GM18951 (cell line): ENCODE data around the gene SLC16A5.
"Not testable (repeated sequence)": the region's sequence is repeated elsewhere in the genome, so short reads cannot be mapped to it uniquely, and the experiment has no call there.

Experiments
- POLR2A ChIP-seq: IDR thresholded peaks from 4 replicates; pipeline ENCODE4 v1.6.1; 2011; ENCODE audit warnings: mild to moderate bottlenecking; ENCODE audit not compliant: insufficient read length, insufficient read depth; ENCODE audit errors: extremely low read depth
- in situ Hi-C: fragments of 300-500 bp; cut with MboI; formaldehyde crosslinking; loops from one replicate; pipeline ENCODE4 v1.12.0; 2022; ENCODE audit warnings: low sequenced_read_pairs, mixed read lengths, inconsistent platforms; ENCODE audit not compliant: unreplicated experiment

The SLC16A5 gene

DNA sequence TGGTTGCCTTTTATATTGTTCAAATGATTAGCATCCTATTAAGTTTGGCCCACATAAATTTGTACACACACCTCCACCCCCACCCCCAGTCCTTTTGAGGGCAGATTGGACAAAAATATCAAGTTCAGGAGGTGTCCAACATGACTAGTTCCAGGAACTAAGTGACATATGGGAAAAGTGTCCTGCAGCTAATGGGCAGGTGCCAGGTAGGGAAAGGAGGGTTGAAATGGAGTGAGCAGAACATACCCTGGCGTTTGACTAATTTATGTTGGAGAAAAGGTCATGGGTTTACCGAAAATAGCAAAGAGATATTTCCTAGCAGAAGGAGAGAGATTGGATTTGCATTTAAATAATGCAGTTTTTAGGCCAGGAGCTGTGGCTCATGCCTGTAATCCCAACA lies 35.8 kb upstream of the SLC16A5 start:
- no peak for TF ChIP-seq POLR2A
- in situ Hi-C loops = no loop called here

DNA sequence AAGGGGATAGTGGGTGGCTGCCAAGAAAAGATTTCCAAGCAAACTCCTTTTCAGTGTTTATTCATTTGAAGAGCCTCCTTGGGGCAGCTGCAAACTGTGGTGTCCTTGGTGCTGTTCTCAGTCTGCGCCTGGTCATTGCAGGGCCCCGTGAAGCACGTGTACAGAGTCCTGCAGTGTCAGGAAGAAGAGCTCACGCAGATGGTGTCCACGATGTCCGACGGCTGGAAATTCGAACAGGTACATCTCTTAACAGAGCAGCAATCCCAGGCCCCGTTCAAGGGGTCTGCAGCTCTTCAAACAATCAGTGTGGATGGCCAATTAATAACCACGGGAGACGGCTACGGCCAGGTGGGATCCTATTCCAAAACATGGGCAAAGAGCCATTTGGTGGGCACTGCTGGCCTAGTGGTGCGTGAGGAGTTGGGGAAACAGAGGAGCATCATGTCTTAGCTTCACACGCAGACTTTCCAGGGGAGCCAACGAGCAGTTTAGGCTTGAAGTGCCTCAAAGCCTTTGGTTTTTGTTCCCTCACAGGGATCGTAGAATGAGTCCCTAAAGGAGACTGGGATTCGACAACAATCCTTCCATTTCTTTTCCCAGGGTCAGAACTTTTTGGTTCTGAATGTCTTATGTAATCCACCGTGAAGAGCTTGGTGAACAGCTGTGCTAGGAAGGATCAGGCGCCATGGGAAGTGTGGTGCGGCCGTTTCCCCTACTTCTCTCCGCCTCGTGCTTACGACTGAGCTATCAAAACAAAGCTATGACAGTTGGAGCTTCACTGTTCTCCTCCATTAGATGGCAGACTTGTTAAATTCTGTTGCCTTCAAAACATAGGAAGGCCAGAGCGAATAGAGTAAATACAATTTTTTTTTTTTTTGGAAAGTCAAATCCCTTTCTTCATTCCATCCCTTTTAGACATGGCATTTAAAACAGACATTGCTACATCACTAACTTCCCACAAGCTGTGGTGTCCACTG lies 28.1 kb upstream of the SLC16A5 start:
- no peak for TF ChIP-seq POLR2A
- in situ Hi-C loops = no loop called here

DNA sequence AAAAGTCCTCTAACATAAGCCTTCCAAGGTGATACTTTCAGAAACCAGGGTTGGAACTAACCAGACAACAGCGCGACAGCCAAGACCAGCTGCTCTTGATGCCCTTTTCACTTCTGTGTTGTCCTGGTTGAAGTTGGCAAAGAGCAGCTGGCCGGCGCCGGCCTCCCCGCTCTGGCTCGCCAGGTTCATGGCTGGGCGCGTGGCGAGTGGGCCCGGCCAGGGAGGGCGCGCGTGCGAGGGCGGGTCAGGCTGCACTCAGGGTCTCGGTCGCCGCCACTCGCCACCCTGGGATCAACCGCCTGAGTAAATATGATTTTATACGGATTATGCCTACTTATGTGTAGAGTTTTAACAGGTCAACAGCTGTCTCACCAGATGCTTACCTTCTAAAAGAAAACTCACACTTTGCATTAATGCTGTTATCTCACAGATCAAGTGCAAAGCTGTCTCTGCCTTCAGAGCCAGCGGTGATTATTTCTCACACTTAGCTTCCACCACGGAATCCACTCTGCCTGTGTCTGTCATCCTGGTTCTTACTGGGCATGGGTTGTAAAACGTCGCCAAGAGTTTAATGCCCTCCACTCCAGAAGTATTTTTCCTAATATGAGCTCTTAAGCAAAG lies 27.2 kb upstream of the SLC16A5 start:
- no peak for TF ChIP-seq POLR2A
- in situ Hi-C loops = no loop called here

DNA sequence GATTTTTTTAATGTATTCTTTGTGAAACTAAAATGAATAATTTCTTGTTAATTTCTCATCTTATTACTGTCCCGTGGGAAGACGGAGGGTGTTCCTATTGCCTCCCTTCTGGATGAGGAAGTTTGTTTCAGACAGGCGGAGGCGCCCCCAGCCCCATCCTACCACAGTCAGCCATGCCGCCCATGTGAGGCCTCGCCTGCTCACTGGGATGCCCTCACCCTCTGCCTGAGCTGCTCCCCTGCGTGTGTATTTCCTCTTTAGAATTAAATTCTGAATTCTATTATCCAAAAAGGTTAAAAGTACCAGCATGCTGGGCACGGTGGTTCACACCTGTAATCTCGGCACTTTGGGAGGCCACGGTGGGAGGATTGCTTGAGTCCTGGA lies 26.7 kb upstream of the SLC16A5 start:
- in situ Hi-C loops = no loop called here
- TF ChIP-seq POLR2A = no peak

DNA sequence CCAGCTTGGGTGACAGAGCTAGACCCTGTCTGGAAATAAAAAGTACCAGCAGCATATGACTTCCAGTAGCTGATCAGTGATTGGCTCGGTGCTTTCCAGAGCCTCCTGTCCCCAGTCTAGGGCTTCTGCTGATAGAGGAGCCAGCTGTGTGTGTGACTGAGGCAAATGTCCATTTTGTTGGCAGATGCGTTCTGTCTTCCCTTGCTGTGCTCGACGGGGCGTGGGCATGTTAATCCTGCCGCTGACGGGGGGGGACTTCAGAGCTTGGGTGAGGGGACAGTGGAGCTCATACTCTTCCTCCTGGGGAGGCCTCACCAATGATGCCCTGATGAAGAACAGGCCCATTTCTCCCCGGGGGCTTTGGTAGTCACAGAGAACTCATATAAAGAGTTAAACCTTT lies 26.1 kb upstream of the SLC16A5 start:
- no peak for TF ChIP-seq POLR2A
- in situ Hi-C loops = no loop called here

DNA sequence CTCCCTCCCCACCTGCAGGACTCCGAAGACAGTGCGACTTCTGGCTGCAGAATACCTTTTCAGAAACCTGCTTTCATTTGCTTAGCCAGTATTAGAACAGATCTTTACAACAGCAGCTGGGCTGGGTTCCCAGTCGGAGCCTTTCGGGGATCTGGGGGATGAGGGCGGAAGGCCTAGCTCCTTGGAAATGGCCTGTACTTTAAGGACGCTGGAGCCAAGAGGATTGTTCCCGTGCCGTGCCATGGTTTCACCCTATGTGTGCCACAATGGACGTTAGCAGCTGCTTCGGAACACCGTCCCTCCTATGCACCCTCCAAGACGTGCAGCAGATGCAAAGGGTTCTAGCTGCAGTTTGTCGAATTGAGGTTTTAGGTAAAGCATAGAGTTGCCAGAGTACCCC lies 24.6 kb upstream of the SLC16A5 start:
- no peak for TF ChIP-seq POLR2A

DNA sequence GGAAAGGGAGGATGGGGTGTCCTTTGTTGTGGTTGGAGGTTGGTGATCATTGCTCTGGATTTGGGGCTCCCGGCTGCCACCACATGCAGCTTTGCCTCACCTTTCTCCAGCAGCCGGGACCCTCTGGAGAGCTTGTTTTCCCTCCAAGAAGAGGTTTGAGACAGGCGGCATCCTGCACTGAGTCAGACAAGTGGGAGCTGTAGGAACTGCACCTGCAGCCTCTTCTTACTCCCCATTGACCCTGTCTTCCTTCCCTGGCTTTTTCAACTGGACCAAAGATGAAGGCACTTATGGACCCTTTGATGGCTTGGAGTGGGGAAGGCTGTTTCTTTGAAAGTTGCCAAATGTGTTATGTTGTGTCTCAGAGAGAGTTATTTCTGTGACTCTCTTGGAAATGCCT lies 24.1 kb upstream of the SLC16A5 start:
- no peak for TF ChIP-seq POLR2A
- in situ Hi-C loops = no loop called here

More for the DNA sequence above, 24.6 kb upstream of the SLC16A5 start:
- in situ Hi-C loops = no loop called here

DNA sequence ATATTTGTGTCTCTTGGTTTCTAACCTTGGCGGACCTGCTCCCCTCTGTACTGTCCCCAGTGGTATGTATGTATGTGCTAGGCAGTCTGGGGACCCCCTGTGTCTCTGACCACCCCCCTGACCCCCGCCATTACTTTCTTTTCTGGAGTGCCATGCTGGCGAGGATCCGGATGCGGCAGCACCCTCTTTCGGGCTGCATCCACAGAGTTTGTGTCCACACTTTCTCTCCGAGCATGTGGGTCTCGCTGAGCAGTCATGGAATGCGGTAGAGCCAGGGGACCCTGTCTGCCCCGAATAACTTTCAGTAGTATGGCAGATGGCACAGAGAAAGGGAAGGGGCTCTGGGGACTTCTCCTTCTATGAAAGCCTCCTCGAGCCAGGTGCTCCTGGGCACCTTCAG lies 23.7 kb upstream of the SLC16A5 start:
- in situ Hi-C loops = no loop called here
- TF ChIP-seq POLR2A = no peak

DNA sequence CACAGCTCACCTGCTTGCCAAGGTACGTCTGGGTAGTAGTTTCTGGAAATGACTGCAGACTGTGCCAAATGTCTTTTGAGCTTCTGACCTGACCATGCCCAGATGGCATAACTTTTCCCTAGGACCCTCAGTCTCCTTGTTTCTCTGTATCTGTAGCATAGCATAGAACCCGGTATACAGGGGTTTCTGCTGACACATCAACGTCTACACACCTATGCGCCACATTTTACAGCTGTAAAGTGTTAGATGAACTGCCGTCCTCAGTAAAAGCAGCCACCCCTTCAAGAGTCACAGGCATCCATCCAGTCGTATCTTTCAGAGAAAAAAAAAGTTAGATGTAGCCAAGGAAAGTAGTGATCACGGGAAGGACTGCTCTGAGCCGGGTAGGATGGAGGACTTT lies 23.3 kb upstream of the SLC16A5 start:
- TF ChIP-seq POLR2A = no peak
- in situ Hi-C loops = no loop called here

DNA sequence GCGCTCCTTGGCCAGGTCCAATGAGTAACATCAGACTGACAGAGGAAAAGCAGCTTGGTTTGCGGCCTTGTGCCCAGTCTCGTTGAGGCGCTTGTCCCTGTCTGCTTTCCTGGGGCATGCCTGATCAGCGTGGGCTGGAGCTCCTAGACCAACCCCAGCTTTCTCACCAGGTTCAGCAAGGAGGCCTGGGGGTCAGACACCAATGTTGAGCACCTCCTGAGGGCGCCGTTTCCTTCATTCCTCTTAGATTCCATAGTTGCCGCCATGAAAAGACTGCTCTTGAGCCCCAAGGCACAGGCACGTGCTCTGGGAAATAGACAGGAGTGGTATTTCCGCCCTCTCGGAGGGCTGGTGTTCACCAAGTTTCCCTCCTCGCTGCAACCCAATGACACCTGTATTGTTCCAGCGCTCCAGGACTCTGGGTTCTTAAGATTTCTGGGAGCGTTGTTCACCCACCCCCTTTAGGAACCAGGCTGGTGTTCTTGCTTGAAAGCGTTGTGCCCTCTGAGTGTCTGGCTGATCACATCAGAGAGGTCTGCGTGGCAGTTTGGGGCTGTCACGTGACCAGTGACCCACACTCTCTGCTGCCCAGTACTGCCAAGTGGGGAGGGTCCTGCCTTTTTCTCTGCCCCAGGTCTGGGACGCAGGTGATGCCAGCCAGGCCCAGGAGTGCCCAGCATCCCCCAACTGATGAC lies 22.7 kb upstream of the SLC16A5 start:
- no peak for TF ChIP-seq POLR2A

DNA sequence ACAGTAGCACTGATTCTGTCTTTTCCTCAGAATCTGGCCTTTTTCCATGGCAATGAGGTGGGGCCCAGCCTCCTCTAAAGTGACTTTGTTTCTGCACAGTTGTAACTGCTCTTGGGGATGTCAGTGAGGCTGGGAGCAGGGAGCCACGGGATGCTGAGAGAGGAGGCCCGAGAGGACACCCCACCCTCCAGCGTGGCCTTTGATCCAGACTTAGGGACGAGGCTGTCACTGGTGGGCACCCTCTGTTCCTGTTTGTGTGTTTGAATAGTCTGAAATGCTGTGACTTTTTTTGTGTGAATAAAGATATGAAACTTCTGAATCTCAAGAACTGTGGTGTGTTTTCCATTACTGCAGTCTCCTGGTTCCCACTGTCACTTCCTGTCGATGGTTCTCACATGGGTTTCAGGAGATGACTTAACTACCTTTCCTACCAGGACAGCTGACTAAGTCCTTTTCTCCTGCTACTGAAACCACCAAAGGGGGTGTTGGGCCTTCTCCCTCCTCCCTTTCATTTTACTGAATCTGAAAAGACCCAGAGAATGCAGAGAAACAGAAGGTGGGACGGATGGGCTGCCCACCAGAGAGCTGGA lies 22.1 kb upstream of the SLC16A5 start:
- TF ChIP-seq POLR2A = no peak
- in situ Hi-C loops = no loop called here

More for the DNA sequence above, 22.7 kb upstream of the SLC16A5 start:
- in situ Hi-C loops = no loop called here

DNA sequence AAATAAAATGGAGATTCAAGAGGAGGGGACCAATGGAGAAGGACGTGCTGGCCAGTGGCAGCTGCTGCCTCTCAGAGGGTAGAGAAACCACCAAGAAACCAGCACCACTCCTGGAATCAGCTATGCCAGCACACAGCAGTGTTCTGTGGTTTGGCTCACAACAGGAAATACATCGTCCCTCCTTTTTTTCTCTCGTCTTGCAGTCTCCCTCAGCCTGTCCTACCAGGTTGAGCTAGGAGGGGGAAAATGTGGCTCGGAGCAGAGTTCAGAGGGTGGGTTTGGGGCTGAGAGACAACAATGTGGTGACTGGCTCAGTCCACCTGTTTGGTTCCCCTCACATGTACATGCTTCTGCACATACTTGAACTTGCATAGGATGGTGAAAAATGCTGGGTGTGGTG lies 19.9 kb upstream of the SLC16A5 start:
- in situ Hi-C loops = no loop called here

DNA sequence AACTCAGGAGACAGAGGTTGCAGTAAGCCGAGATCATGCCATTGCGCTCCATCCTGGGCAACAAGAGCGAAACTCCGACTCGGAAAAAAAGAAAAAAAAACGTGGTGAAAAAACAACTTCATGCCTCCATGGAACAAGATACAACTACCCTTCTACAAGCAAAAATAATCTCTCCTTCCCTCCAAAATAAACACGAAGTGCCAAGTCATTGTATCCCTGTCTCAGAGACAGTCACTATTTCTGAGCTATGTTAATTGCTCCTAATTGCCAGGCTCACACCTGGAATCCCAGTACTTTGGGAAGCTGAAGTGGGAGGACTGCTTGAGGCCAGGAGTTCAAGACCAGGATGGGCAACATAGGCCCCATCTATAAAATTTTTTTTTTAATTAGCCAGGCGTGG lies 19.0 kb upstream of the SLC16A5 start:
- in situ Hi-C loops = no loop called here

More for the DNA sequence above, 19.9 kb upstream of the SLC16A5 start:
- no peak for TF ChIP-seq POLR2A

DNA sequence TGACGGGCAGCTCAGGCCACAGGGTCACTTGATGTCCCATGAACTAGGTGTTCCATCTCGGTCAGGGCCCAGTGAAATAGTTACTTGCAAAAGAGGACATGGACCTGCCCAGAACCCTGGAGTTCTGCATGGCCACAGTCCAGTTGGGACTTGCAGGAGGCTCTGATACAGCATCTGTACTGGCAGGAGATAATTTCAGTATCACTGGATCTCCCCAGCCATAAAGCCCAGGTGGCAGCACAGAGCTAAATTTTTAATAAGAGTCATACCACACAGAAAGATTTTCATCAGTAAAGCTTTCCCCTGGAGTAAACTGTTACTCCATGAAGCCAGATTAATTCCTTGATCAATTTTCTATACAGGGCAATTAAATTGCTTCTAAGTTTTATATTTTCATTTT lies 18.0 kb upstream of the SLC16A5 start:
- TF ChIP-seq POLR2A = no peak
- in situ Hi-C loops = no loop called here

More for the DNA sequence above, 19.0 kb upstream of the SLC16A5 start:
- TF ChIP-seq POLR2A = no peak

DNA sequence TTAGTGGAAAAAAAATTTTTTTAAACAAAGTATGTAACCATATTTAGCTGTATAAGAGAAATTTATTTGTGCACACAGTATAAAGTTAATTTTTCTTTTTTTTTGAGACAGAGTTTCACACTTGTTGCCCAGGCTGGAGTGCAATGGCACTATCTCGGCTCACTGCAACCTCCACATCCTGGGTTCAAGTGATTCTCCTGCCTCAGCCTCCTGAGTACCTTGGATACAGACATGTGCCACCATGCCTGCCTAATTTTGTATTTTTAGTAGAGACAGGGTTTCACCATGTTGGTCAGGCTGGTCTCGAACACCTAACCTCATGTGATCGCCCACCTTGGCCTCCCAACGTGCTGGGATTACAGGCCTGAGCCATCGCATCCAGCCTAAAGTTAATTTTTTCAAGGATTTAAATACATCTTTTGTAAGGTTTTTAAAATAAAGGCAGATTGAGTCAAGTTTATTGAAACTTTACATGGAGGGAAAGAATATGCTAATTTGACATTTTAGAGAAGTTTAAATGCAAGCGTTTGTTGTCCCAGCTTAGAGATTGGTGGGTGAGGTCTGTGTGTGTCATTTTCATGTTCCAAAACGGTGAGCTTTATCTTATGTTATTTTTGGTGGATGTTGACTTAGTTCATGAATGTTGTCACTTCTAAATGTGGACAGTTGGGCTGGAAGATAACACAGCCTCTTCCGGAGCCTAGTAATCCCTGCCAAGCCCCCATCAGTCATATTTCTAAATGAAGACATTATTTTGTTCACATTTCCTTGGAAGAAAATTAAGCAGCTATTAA lies 16.1 kb upstream of the SLC16A5 start:
- in situ Hi-C loops = not testable (repeated sequence)

DNA sequence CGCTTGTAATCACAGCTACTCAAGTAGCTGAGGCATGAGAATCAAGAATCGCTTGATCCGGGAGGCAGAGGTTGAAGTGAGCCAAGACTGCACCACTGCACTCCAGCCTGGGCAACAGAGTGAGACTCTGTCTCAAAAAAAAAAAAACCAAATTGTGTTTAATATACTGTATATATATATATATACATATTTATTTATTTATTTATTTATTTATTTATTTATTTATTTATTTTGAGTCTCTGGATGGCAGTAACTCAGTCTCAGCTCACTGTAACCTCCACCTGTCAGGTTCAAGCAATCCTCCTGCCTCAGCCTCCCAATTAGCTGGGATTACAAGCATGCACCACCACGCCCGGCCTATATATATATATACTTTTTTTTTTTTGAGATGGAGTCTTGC lies 14.8 kb upstream of the SLC16A5 start:
- in situ Hi-C loops = not testable (repeated sequence)
